Measurements from ENCODE around the gene LILRB5.

DNA sequence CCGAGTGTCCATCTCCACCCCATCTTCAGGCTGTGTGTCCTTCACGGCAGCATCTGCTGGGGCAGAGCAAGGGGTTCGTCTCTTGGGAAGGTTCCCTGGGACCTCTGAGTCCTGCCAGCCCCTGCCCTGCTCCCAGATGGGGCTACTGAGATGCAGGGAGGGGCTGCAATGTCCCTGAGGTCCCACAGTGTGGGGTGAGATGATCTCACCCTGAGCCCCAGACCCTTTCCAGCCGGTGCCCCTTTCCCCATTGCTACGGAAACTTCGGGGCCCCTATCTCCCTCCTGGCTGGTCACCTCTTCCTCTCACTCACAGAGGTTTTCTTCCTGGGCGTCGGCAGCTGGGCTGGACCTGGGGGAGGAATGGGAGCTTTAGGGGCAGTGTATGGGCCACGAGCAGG, 18.9 kb upstream of the LILRB5 start:
- TF ChIP-seq, protein P1, sequence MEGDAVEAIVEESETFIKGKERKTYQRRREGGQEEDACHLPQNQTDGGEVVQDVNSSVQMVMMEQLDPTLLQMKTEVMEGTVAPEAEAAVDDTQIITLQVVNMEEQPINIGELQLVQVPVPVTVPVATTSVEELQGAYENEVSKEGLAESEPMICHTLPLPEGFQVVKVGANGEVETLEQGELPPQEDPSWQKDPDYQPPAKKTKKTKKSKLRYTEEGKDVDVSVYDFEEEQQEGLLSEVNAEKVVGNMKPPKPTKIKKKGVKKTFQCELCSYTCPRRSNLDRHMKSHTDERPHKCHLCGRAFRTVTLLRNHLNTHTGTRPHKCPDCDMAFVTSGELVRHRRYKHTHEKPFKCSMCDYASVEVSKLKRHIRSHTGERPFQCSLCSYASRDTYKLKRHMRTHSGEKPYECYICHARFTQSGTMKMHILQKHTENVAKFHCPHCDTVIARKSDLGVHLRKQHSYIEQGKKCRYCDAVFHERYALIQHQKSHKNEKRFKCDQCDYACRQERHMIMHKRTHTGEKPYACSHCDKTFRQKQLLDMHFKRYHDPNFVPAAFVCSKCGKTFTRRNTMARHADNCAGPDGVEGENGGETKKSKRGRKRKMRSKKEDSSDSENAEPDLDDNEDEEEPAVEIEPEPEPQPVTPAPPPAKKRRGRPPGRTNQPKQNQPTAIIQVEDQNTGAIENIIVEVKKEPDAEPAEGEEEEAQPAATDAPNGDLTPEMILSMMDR (IDR thresholded peaks at IDR 0.05), result no peak
- no peak for TF ChIP-seq POLR2A (IDR thresholded peaks at IDR 0.05)
